K562 (cell line): ENCODE results near the gene AKNAD1.

Source experiments
- HIVEP1 ChIP-seq: fragments of 250-450 bp; sonication (Bioruptor Pico); IDR thresholded peaks from 2 replicates; pipeline ENCODE4 v1.4.0; 2020; ENCODE audit warnings: mild to moderate bottlenecking
- NFE2L1 ChIP-seq: fragments of 450-650 bp; IDR thresholded peaks from 2 replicates; pipeline ENCODE4 v1.6.1; 2016; ENCODE audit warnings: missing genetic modification characterization, low read depth, mild to moderate bottlenecking, missing compliant biosample characterization, moderate library complexity, borderline replicate concordance
- TF ChIP-seq, protein P1 (sequence below): fragments of 450-650 bp; IDR thresholded peaks from 2 replicates; pipeline ENCODE4 v1.6.1; 2016; ENCODE audit warnings: low read depth
- TF ChIP-seq, protein P2 (sequence below): sonication (generic); formaldehyde crosslinking; IDR thresholded peaks from 2 replicates; pipeline ENCODE4 v1.8.0; 2023; ENCODE audit warnings: missing genetic modification reagents, mild to moderate bottlenecking, borderline replicate concordance

DNA sequence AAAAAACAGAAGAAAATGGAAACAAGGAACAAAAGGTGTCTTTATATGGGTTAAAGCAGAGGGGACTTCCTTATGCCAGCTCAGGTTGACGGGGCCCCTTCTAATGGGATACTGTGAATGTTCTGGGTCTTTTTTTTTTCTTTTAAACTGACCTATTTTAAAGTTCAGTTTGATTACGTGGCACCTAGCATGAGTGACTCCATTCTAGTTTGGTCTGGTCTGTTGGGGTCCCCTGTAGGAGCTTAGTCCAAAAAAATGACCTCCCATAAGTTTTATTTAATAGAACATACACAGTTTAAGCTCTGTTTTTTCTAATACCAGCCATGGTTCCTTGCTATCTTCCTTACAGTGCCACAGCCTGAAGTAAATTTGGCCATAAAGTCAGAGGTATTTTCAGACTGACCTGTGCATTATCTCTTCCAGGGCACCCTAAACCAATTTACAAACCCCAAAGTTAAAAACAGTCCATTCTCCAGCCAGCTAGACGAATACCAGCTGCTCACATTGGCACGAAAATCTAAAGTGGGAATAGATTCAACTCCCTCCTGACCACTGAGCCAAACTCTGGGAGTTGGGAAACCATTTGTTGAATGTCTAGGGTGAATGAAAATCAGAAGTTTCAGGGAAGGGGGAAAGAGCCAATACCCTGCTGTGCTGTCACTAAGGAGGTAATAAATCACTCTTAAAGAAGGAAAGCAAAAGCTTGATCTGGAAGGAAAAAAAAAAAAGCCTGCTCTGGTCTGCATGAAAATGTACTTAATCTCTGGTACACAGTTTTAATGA is 42.4 kb downstream of the AKNAD1 start:
- TF ChIP-seq, protein P1, sequence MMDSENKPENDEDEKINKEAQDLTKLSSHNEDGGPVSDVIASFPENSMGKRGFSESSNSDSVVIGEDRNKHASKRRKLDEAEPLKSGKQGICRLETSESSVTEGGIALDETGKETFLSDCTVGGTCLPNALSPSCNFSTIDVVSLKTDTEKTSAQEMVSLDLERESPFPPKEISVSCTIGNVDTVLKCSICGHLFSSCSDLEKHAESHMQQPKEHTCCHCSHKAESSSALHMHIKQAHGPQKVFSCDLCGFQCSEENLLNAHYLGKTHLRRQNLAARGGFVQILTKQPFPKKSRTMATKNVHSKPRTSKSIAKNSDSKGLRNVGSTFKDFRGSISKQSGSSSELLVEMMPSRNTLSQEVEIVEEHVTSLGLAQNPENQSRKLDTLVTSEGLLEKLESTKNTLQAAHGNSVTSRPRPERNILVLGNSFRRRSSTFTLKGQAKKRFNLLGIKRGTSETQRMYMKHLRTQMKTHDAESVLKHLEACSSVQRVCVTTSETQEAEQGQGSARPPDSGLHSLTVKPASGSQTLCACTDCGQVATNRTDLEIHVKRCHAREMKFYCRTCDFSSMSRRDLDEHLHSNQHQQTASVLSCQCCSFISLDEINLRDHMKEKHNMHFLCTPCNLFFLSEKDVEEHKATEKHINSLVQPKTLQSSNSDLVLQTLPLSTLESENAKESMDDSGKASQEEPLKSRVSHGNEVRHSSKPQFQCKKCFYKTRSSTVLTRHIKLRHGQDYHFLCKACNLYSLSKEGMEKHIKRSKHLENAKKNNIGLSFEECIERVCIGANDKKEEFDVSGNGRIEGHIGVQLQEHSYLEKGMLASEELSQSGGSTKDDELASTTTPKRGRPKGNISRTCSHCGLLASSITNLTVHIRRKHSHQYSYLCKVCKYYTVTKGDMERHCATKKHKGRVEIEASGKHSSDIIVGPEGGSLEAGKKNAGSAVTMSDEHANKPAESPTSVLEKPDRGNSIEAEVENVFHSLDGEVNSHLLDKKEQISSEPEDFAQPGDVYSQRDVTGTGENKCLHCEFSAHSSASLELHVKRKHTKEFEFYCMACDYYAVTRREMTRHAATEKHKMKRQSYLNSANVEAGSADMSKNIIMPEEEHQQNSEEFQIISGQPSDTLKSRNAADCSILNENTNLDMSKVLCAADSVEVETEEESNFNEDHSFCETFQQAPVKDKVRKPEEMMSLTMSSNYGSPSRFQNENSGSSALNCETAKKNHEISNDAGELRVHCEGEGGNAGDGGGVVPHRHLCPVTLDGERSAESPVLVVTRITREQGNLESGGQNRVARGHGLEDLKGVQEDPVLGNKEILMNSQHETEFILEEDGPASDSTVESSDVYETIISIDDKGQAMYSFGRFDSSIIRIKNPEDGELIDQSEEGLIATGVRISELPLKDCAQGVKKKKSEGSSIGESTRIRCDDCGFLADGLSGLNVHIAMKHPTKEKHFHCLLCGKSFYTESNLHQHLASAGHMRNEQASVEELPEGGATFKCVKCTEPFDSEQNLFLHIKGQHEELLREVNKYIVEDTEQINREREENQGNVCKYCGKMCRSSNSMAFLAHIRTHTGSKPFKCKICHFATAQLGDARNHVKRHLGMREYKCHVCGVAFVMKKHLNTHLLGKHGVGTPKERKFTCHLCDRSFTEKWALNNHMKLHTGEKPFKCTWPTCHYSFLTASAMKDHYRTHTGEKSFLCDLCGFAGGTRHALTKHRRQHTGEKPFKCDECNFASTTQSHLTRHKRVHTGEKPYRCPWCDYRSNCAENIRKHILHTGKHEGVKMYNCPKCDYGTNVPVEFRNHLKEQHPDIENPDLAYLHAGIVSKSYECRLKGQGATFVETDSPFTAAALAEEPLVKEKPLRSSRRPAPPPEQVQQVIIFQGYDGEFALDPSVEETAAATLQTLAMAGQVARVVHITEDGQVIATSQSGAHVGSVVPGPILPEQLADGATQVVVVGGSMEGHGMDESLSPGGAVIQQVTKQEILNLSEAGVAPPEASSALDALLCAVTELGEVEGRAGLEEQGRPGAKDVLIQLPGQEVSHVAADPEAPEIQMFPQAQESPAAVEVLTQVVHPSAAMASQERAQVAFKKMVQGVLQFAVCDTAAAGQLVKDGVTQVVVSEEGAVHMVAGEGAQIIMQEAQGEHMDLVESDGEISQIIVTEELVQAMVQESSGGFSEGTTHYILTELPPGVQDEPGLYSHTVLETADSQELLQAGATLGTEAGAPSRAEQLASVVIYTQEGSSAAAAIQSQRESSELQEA: no peak
- TF ChIP-seq NFE2L1 (tag): no peak
- TF ChIP-seq HIVEP1: no peak
- TF ChIP-seq, protein P2, sequence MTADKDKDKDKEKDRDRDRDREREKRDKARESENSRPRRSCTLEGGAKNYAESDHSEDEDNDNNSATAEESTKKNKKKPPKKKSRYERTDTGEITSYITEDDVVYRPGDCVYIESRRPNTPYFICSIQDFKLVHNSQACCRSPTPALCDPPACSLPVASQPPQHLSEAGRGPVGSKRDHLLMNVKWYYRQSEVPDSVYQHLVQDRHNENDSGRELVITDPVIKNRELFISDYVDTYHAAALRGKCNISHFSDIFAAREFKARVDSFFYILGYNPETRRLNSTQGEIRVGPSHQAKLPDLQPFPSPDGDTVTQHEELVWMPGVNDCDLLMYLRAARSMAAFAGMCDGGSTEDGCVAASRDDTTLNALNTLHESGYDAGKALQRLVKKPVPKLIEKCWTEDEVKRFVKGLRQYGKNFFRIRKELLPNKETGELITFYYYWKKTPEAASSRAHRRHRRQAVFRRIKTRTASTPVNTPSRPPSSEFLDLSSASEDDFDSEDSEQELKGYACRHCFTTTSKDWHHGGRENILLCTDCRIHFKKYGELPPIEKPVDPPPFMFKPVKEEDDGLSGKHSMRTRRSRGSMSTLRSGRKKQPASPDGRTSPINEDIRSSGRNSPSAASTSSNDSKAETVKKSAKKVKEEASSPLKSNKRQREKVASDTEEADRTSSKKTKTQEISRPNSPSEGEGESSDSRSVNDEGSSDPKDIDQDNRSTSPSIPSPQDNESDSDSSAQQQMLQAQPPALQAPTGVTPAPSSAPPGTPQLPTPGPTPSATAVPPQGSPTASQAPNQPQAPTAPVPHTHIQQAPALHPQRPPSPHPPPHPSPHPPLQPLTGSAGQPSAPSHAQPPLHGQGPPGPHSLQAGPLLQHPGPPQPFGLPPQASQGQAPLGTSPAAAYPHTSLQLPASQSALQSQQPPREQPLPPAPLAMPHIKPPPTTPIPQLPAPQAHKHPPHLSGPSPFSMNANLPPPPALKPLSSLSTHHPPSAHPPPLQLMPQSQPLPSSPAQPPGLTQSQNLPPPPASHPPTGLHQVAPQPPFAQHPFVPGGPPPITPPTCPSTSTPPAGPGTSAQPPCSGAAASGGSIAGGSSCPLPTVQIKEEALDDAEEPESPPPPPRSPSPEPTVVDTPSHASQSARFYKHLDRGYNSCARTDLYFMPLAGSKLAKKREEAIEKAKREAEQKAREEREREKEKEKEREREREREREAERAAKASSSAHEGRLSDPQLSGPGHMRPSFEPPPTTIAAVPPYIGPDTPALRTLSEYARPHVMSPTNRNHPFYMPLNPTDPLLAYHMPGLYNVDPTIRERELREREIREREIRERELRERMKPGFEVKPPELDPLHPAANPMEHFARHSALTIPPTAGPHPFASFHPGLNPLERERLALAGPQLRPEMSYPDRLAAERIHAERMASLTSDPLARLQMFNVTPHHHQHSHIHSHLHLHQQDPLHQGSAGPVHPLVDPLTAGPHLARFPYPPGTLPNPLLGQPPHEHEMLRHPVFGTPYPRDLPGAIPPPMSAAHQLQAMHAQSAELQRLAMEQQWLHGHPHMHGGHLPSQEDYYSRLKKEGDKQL (CRISPR knock-in tag): no peak
